Tibial nerve (tissue), 4 donors: ENCODE results near the gene TUBB2B.
"Not testable (repeated sequence)": the region's sequence is repeated elsewhere in the genome, so short reads cannot be mapped to it uniquely, and the experiment has no call there.

ENCODE experiments used
- EP300 ChIP-seq, 2 donors: sonication (generic); formaldehyde crosslinking; IDR thresholded peaks; one replicate each; pipeline ENCODE4 v1.6.1; 2017; ENCODE audit warnings: antibody characterized with exemption in 2 of 2, mild to moderate bottlenecking in 1 of 2
- POLR2A ChIP-seq, 2 donors: fragments of 450-650 bp; IDR thresholded peaks; one replicate each; pipeline ENCODE4 v1.6.1; 2017; ENCODE audit warnings: antibody characterized with exemption in 2 of 2, mild to moderate bottlenecking in 2 of 2, moderate library complexity in 2 of 2
- TF ChIP-seq, protein P1 (sequence below), 5 experiments: fragments of 200-600 bp in 3 of 5; fragments of 450-650 bp in 2 of 5; sonication (generic) in 3 of 5; IDR thresholded peaks; one replicate each; pipeline ENCODE4 v1.5.1; 2016 to 2019; ENCODE audit warnings: antibody characterized with exemption in 5 of 5, mild to moderate bottlenecking in 3 of 5, moderate library complexity in 2 of 5

- TF ChIP-seq, protein P1, sequence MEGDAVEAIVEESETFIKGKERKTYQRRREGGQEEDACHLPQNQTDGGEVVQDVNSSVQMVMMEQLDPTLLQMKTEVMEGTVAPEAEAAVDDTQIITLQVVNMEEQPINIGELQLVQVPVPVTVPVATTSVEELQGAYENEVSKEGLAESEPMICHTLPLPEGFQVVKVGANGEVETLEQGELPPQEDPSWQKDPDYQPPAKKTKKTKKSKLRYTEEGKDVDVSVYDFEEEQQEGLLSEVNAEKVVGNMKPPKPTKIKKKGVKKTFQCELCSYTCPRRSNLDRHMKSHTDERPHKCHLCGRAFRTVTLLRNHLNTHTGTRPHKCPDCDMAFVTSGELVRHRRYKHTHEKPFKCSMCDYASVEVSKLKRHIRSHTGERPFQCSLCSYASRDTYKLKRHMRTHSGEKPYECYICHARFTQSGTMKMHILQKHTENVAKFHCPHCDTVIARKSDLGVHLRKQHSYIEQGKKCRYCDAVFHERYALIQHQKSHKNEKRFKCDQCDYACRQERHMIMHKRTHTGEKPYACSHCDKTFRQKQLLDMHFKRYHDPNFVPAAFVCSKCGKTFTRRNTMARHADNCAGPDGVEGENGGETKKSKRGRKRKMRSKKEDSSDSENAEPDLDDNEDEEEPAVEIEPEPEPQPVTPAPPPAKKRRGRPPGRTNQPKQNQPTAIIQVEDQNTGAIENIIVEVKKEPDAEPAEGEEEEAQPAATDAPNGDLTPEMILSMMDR (IDR thresholded peaks at IDR 0.05), result not testable (repeated sequence)
- not testable (repeated sequence) for TF ChIP-seq EP300, POLR2A (IDR thresholded peaks at IDR 0.05)
Observed at GRCh38 chr6:3197734-3198133, 29.7 kb downstream of the TUBB2B start.
